OCI-LY1 (cell line): Measurements from ENCODE around the gene POLR3E.

Experiments
- EZH2 ChIP-seq: fragments of 200-600 bp; sonication (generic), shearing (Covaris generic); IDR thresholded peaks from 2 replicates; pipeline ENCODE4 v1.8.0; 2017; ENCODE audit warnings: borderline replicate concordance, mixed run types, mild to moderate bottlenecking, antibody characterized with exemption, low read length, moderate library complexity, mixed read lengths
- TF ChIP-seq, protein P1 (sequence below): fragments of 200-600 bp; sonication (generic), shearing (Covaris generic); IDR thresholded peaks from 2 replicates; pipeline ENCODE4 v1.5.1; 2017; ENCODE audit warnings: mild to moderate bottlenecking, antibody characterized with exemption, low read length, moderate library complexity, mixed read lengths

DNA sequence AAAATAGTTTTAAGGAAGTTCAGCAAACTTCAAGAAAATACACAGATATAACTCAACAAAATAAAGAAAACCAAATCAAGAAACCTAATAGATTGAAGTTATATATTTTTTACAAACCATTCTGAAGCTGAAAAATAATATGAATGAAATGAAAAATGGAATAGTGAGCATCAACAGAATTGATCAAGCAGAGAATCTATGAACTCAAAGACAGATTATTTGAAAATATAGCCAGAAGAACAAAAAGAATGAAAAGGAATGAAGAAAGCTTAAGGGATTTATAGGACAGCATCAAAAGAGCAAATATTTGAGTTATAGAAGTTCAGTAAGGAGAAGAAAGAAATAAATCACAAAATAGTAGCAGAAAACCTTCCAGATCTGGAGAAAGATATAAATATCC is 39.4 kb downstream of the POLR3E start:
- TF ChIP-seq, protein P1, sequence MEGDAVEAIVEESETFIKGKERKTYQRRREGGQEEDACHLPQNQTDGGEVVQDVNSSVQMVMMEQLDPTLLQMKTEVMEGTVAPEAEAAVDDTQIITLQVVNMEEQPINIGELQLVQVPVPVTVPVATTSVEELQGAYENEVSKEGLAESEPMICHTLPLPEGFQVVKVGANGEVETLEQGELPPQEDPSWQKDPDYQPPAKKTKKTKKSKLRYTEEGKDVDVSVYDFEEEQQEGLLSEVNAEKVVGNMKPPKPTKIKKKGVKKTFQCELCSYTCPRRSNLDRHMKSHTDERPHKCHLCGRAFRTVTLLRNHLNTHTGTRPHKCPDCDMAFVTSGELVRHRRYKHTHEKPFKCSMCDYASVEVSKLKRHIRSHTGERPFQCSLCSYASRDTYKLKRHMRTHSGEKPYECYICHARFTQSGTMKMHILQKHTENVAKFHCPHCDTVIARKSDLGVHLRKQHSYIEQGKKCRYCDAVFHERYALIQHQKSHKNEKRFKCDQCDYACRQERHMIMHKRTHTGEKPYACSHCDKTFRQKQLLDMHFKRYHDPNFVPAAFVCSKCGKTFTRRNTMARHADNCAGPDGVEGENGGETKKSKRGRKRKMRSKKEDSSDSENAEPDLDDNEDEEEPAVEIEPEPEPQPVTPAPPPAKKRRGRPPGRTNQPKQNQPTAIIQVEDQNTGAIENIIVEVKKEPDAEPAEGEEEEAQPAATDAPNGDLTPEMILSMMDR: no peak
- TF ChIP-seq EZH2: no peak
